Measurements from ENCODE around the gene EEA1.

The EEA1 gene

GRCh38 chr12:92871116-92871515 is 58.0 kb downstream of the EEA1 start:
- H3K4me3 ChIP-seq (ENCODE audit: low read depth, low read length) = no peak overlapping the region
- no peak for TF ChIP-seq CTCF (IDR thresholded peaks at IDR 0.05; ENCODE audit: insufficient read depth, low read length, missing control alignments)
- ChIA-PET POLR2A (no interaction called here), CTCF (no interaction called here)
- no peak for DNase-seq (ENCODE audit: low read depth, low spot score)

- DNase-seq (ENCODE audit: low read depth, low spot score) = no peak
- CTCF ChIA-PET = no interaction called here
- no peak overlapping the region for H3K4me3 ChIP-seq (ENCODE audit: low read depth, low read length)
- POLR2A ChIA-PET = no interaction called here
- no peak for TF ChIP-seq CTCF (IDR thresholded peaks at IDR 0.05; ENCODE audit: insufficient read depth, low read length, missing control alignments)
These were observed 62.7 kb downstream of the EEA1 start for GRCh38 chr12:92866418-92866817.

GRCh38 chr12:92863251-92863650 is 65.8 kb downstream of the EEA1 start:
- H3K4me3 ChIP-seq (ENCODE audit: low read depth, low read length) = no peak overlapping the region
- DNase-seq (ENCODE audit: low read depth, low spot score) = no peak
- ChIA-PET CTCF (no interaction called here), POLR2A (no interaction called here)
- no peak for TF ChIP-seq CTCF (IDR thresholded peaks at IDR 0.05; ENCODE audit: insufficient read depth, low read length, missing control alignments)

GRCh38 chr12:92861381-92861780 is 67.7 kb downstream of the EEA1 start:
- ChIA-PET CTCF (interaction anchor here (1.7 kb wide), 1 partner anchor 8 kb away, joined by 5 read pairs; no protein-coding TSS in a partner anchor), POLR2A (no interaction called here)
- TF ChIP-seq CTCF (IDR thresholded peaks at IDR 0.05; ENCODE audit: insufficient read depth, low read length, missing control alignments) = no peak
- no peak overlapping the region for H3K4me3 ChIP-seq (ENCODE audit: low read depth, low read length)
- DNase-seq (ENCODE audit: low read depth, low spot score) = no peak

GRCh38 chr12:92860521-92860920 is 68.6 kb downstream of the EEA1 start:
- no peak for DNase-seq (ENCODE audit: low read depth, low spot score)
- ChIA-PET CTCF (interaction anchor here (1.7 to 2.7 kb wide), 2 partner anchors 9 to 22 kb away, joined by 5 to 12 read pairs; no protein-coding TSS in a partner anchor), POLR2A (no interaction called here)
- no peak for TF ChIP-seq CTCF (IDR thresholded peaks at IDR 0.05; ENCODE audit: insufficient read depth, low read length, missing control alignments)
- no peak overlapping the region for H3K4me3 ChIP-seq (ENCODE audit: low read depth, low read length)

- CTCF ChIA-PET = interaction anchor here (0.9 to 2.7 kb wide), 3 partner anchors 9 to 537 kb away, joined by 3 to 12 read pairs (median 5); no protein-coding TSS in a partner anchor
- TF ChIP-seq CTCF (IDR thresholded peaks at IDR 0.05; ENCODE audit: insufficient read depth, low read length, missing control alignments) = no peak
These were observed 69.3 kb downstream of the EEA1 start for GRCh38 chr12:92859650-92860386.

More at GRCh38 chr12:92859650-92860386, 69.3 kb downstream of the EEA1 start:
- H3K4me3 ChIP-seq (ENCODE audit: low read depth, low read length) = no peak overlapping the region
- POLR2A ChIA-PET = no interaction called here
- DNase-seq (ENCODE audit: low read depth, low spot score) = no peak

Measured in AG04449 (cell line).